ENCODE measurements around the gene GPATCH4. TPM values are rescaled to one million over a fixed set of nuclear protein-coding genes. Genes with fewer than 3 reads are reported as not detected.

Gene GPATCH4
- total RNA-seq (2014; rRNA removed; shearing (Covaris generic); ENCODE audit: low replicate concordance) = 26.2 and 28.0 TPM in 2 replicates

GRCh38 chr1:156601122-156601830 lies at the start of gene GPATCH4:
GPATCH4 (minus strand) TSS chr1:156601479.
- Histone ChIP-seq H3K9ac (ENCODE audit: low read length) (peak within 1 kb of the TSS; percentile 92), H3K4me3 (ENCODE audit: low read length) (peak within 1 kb of the TSS; percentile 100), H3K9me2 (replicated peaks; ENCODE audit: insufficient read depth, low read length) (no peaks in the 10 kb centered on the region), H3K4me1 (ENCODE audit: low read length) (peaks cover 32% of the 10 kb centered on the region), H3K4me2 (ENCODE audit: low read depth, low read length, poor library complexity, severe bottlenecking) (peak within 1 kb of the TSS; percentile 97), H3K36me3 (ENCODE audit: insufficient read depth, low read length) (peaks cover 27% of the 10 kb centered on the region), H2AFZ (ENCODE audit: low read length) (peak within 1 kb of the TSS; percentile 95), H3K27me3 (ENCODE audit: low read length) (no peaks in the 10 kb centered on the region), H3K79me2 (ENCODE audit: low read length) (peaks cover 35% of the 10 kb centered on the region), H3K9me3 (ENCODE audit: low read length) (no peaks in the 10 kb centered on the region), H4K20me1 (ENCODE audit: insufficient read depth, low read depth, low read length) (no peaks in the 10 kb centered on the region), H3K27ac (ENCODE audit: low read length) (peak within 1 kb of the TSS; percentile 74)
- peak; percentile 97 for DNase-seq

- no peaks in the 10 kb centered on the region for H3K27me3 ChIP-seq (ENCODE audit: low read length)
- no peaks in the 10 kb centered on the region for H3K36me3 ChIP-seq (ENCODE audit: insufficient read depth, low read length)
- H3K4me2 ChIP-seq (ENCODE audit: low read depth, low read length, poor library complexity, severe bottlenecking) = no peak overlapping the region
- no peaks in the 10 kb centered on the region for H3K79me2 ChIP-seq (ENCODE audit: low read length)
- H3K4me1 ChIP-seq (ENCODE audit: low read length) = no peaks in the 10 kb centered on the region
- no peak overlapping the region for H3K27ac ChIP-seq (ENCODE audit: low read length)
- H3K9me3 ChIP-seq (ENCODE audit: low read length) = no peaks in the 10 kb centered on the region
- H2AFZ ChIP-seq (ENCODE audit: low read length) = no peak overlapping the region
- no peak overlapping the region for H3K9ac ChIP-seq (ENCODE audit: low read length)
- H4K20me1 ChIP-seq (ENCODE audit: insufficient read depth, low read depth, low read length) = no peaks in the 10 kb centered on the region
- H3K9me2 ChIP-seq (replicated peaks; ENCODE audit: insufficient read depth, low read length) = no peaks in the 10 kb centered on the region
- no peak for DNase-seq
- no peak overlapping the region for H3K4me3 ChIP-seq (ENCODE audit: low read length)
These were observed 47.7 kb upstream of the GPATCH4 start for GRCh38 chr1:156648951-156649350.

GRCh38 chr1:156648496-156648895 lies 47.2 kb upstream of the GPATCH4 start:
- Histone ChIP-seq H3K9ac (ENCODE audit: low read length) (no peak overlapping the region), H3K4me2 (ENCODE audit: low read depth, low read length, poor library complexity, severe bottlenecking) (no peak overlapping the region), H3K79me2 (ENCODE audit: low read length) (no peaks in the 10 kb centered on the region), H3K27ac (ENCODE audit: low read length) (no peak overlapping the region), H3K36me3 (ENCODE audit: insufficient read depth, low read length) (no peaks in the 10 kb centered on the region), H4K20me1 (ENCODE audit: insufficient read depth, low read depth, low read length) (no peaks in the 10 kb centered on the region), H3K4me1 (ENCODE audit: low read length) (no peaks in the 10 kb centered on the region), H3K9me2 (replicated peaks; ENCODE audit: insufficient read depth, low read length) (no peaks in the 10 kb centered on the region), H3K9me3 (ENCODE audit: low read length) (no peaks in the 10 kb centered on the region), H3K27me3 (ENCODE audit: low read length) (no peaks in the 10 kb centered on the region), H2AFZ (ENCODE audit: low read length) (no peak overlapping the region), H3K4me3 (ENCODE audit: low read length) (no peak overlapping the region)
- DNase-seq = no peak

- H3K9ac ChIP-seq (ENCODE audit: low read length) = no peak overlapping the region
- no peaks in the 10 kb centered on the region for H3K27me3 ChIP-seq (ENCODE audit: low read length)
- H3K4me2 ChIP-seq (ENCODE audit: low read depth, low read length, poor library complexity, severe bottlenecking) = no peak overlapping the region
- no peaks in the 10 kb centered on the region for H3K4me1 ChIP-seq (ENCODE audit: low read length)
- no peak overlapping the region for H2AFZ ChIP-seq (ENCODE audit: low read length)
- no peak for DNase-seq
- no peak overlapping the region for H3K4me3 ChIP-seq (ENCODE audit: low read length)
- no peaks in the 10 kb centered on the region for H3K9me3 ChIP-seq (ENCODE audit: low read length)
- H4K20me1 ChIP-seq (ENCODE audit: insufficient read depth, low read depth, low read length) = no peaks in the 10 kb centered on the region
- H3K9me2 ChIP-seq (replicated peaks; ENCODE audit: insufficient read depth, low read length) = no peaks in the 10 kb centered on the region
- H3K36me3 ChIP-seq (ENCODE audit: insufficient read depth, low read length) = no peaks in the 10 kb centered on the region
- no peak overlapping the region for H3K27ac ChIP-seq (ENCODE audit: low read length)
- H3K79me2 ChIP-seq (ENCODE audit: low read length) = no peaks in the 10 kb centered on the region
These were observed 46.1 kb upstream of the GPATCH4 start for GRCh38 chr1:156647351-156647750.

GRCh38 chr1:156646738-156647211 lies 45.5 kb upstream of the GPATCH4 start:
- Histone ChIP-seq H4K20me1 (ENCODE audit: insufficient read depth, low read depth, low read length) (no peaks in the 10 kb centered on the region), H2AFZ (ENCODE audit: low read length) (no peak overlapping the region), H3K4me1 (ENCODE audit: low read length) (no peaks in the 10 kb centered on the region), H3K9me2 (replicated peaks; ENCODE audit: insufficient read depth, low read length) (no peaks in the 10 kb centered on the region), H3K9me3 (ENCODE audit: low read length) (no peaks in the 10 kb centered on the region), H3K4me2 (ENCODE audit: low read depth, low read length, poor library complexity, severe bottlenecking) (no peak overlapping the region), H3K27ac (ENCODE audit: low read length) (no peak overlapping the region), H3K36me3 (ENCODE audit: insufficient read depth, low read length) (no peaks in the 10 kb centered on the region), H3K27me3 (ENCODE audit: low read length) (no peaks in the 10 kb centered on the region), H3K79me2 (ENCODE audit: low read length) (no peaks in the 10 kb centered on the region), H3K4me3 (ENCODE audit: low read length) (no peak overlapping the region), H3K9ac (ENCODE audit: low read length) (no peak overlapping the region)
- no peak for DNase-seq

- Histone ChIP-seq H3K4me2 (ENCODE audit: low read depth, low read length, poor library complexity, severe bottlenecking) (no peak overlapping the region), H3K9ac (ENCODE audit: low read length) (no peak overlapping the region), H3K9me2 (replicated peaks; ENCODE audit: insufficient read depth, low read length) (no peaks in the 10 kb centered on the region), H3K4me1 (ENCODE audit: low read length) (no peaks in the 10 kb centered on the region), H3K27me3 (ENCODE audit: low read length) (no peaks in the 10 kb centered on the region), H3K27ac (ENCODE audit: low read length) (no peak overlapping the region), H3K36me3 (ENCODE audit: insufficient read depth, low read length) (no peaks in the 10 kb centered on the region), H3K9me3 (ENCODE audit: low read length) (no peaks in the 10 kb centered on the region), H4K20me1 (ENCODE audit: insufficient read depth, low read depth, low read length) (no peaks in the 10 kb centered on the region), H3K79me2 (ENCODE audit: low read length) (no peaks in the 10 kb centered on the region), H3K4me3 (ENCODE audit: low read length) (no peak overlapping the region), H2AFZ (ENCODE audit: low read length) (no peak overlapping the region)
- no peak for DNase-seq
These were observed 44.4 kb upstream of the GPATCH4 start for GRCh38 chr1:156645666-156646065.

GRCh38 chr1:156645056-156645455 lies 43.8 kb upstream of the GPATCH4 start:
- no peak overlapping the region for H2AFZ ChIP-seq (ENCODE audit: low read length)
- H3K27ac ChIP-seq (ENCODE audit: low read length) = no peak overlapping the region
- no peaks in the 10 kb centered on the region for H3K9me3 ChIP-seq (ENCODE audit: low read length)
- H4K20me1 ChIP-seq (ENCODE audit: insufficient read depth, low read depth, low read length) = no peaks in the 10 kb centered on the region
- H3K27me3 ChIP-seq (ENCODE audit: low read length) = no peaks in the 10 kb centered on the region
- no peak overlapping the region for H3K4me2 ChIP-seq (ENCODE audit: low read depth, low read length, poor library complexity, severe bottlenecking)
- no peaks in the 10 kb centered on the region for H3K79me2 ChIP-seq (ENCODE audit: low read length)
- H3K36me3 ChIP-seq (ENCODE audit: insufficient read depth, low read length) = no peaks in the 10 kb centered on the region
- DNase-seq = no peak
- H3K9ac ChIP-seq (ENCODE audit: low read length) = no peak overlapping the region
- H3K9me2 ChIP-seq (replicated peaks; ENCODE audit: insufficient read depth, low read length) = no peaks in the 10 kb centered on the region
- no peaks in the 10 kb centered on the region for H3K4me1 ChIP-seq (ENCODE audit: low read length)
- no peak overlapping the region for H3K4me3 ChIP-seq (ENCODE audit: low read length)

GRCh38 chr1:156644640-156645039 lies 43.4 kb upstream of the GPATCH4 start:
- Histone ChIP-seq H3K9me3 (ENCODE audit: low read length) (no peaks in the 10 kb centered on the region), H3K9me2 (replicated peaks; ENCODE audit: insufficient read depth, low read length) (no peaks in the 10 kb centered on the region), H3K4me3 (ENCODE audit: low read length) (no peak overlapping the region), H3K27ac (ENCODE audit: low read length) (no peak overlapping the region), H3K9ac (ENCODE audit: low read length) (no peak overlapping the region), H4K20me1 (ENCODE audit: insufficient read depth, low read depth, low read length) (no peaks in the 10 kb centered on the region), H3K4me2 (ENCODE audit: low read depth, low read length, poor library complexity, severe bottlenecking) (no peak overlapping the region), H3K4me1 (ENCODE audit: low read length) (no peaks in the 10 kb centered on the region), H3K79me2 (ENCODE audit: low read length) (no peaks in the 10 kb centered on the region), H3K27me3 (ENCODE audit: low read length) (no peaks in the 10 kb centered on the region), H3K36me3 (ENCODE audit: insufficient read depth, low read length) (no peaks in the 10 kb centered on the region), H2AFZ (ENCODE audit: low read length) (no peak overlapping the region)
- DNase-seq = no peak

All from Karpas-422 (cell line).